ENCODE measurements around the gene IGFLR1. TPM values are rescaled to one million over a fixed set of nuclear protein-coding genes. Genes with fewer than 3 reads are reported as not detected.

The IGFLR1 gene
- total and polyA plus RNA-seq, 2 of the 4 experiments (the other 2 are of a cell fraction), result 0.72 to 2.7 TPM

GRCh38 chr19:35746087-35746462 is 3.8 kb upstream of the IGFLR1 start:
- Histone ChIP-seq H4K8ac (ENCODE audit: low read depth in 2 of 2, low read length in 2 of 2) (peak overlapping the region in 1 of 2 experiments; percentile 87; a peak in 1 of 4 replicates), H4K5ac (ENCODE audit: low read depth, low read length) (no peak overlapping the region), H2AK9ac (replicated peaks; ENCODE audit: low read depth, low read length, poor library complexity) (peak overlapping the region; percentile 98), H2BK120ac (ENCODE audit: low read depth, low read length) (no peak overlapping the region), H3K23ac (ENCODE audit: low read depth, low read length) (no peak overlapping the region), H3K4me1 (ENCODE audit: control insufficient read depth, insufficient read depth, low read length) (peaks cover 3% of the 10 kb centered on the region; the same call in 1 of the 2 replicates), H3K36me3 (ENCODE audit: control insufficient read depth, insufficient read depth, low read length) (no peaks in the 10 kb centered on the region), H3K14ac (replicated peaks; ENCODE audit: low read depth, low read length) (no peak overlapping the region; the same call in 1 of the 2 replicates), H2BK15ac (ENCODE audit: low read depth, low read length) (no peak overlapping the region), H3K9ac (ENCODE audit: low read depth, low read length) (peak overlapping the region; percentile 85), H2AK5ac (ENCODE audit: low read depth, low read length) (peak overlapping the region; percentile 78), H2AFZ (replicated peaks; ENCODE audit: low read length, poor library complexity) (peak overlapping the region; percentile 86), H4K20me1 (ENCODE audit: insufficient read depth, low read length) (no peaks in the 10 kb centered on the region), H4K91ac (ENCODE audit: insufficient read depth, low read depth, low read length) (no peak overlapping the region), H3K27me3 (ENCODE audit: control insufficient read depth, insufficient read depth, low read length) (no peaks in the 10 kb centered on the region), H3K79me1 (ENCODE audit: low read depth in 1 of 2, low read length in 2 of 2) (peaks cover 5 to 50% of the 10 kb centered on the region in 2 experiments; a peak in 3 of 4 replicates), H3K56ac (ENCODE audit: extremely low read depth, insufficient read depth, low read length) (peak overlapping the region; percentile 81; the same call in 1 of the 2 replicates), H3K9me1 (ENCODE audit: insufficient read depth, low read length) (peaks cover 7% of the 10 kb centered on the region; the same call in 1 of the 2 replicates), H3K27ac (ENCODE audit: insufficient read depth, low read length) (peak overlapping the region; percentile 69), H3K9me3 (ENCODE audit: control insufficient read depth, insufficient read depth, low read length) (no peaks in the 10 kb centered on the region), H3K4ac (ENCODE audit: low read depth, low read length) (peak overlapping the region; percentile 82; the same call in 1 of the 2 replicates), H2BK5ac (ENCODE audit: low read depth, low read length, poor library complexity, severe bottlenecking) (no peak overlapping the region), H3K18ac (ENCODE audit: low read depth, low read length) (no peak overlapping the region), H3K4me3 (ENCODE audit: insufficient read depth, low read depth, low read length) (peak overlapping the region; percentile 56), H2BK20ac (ENCODE audit: low read depth, low read length) (no peak overlapping the region), H3K4me2 (ENCODE audit: low read depth, low read length) (peak overlapping the region; percentile 81)
- POLR2A ChIA-PET (ENCODE audit: unreplicated experiment), result interaction anchor here (0.6 kb wide), 1 partner anchor 42 kb away, joined by 11 read pairs; no protein-coding TSS in a partner anchor
- no peak for DNase-seq
- WGBS, 2 experiments (ENCODE audit: extremely low coverage in 2 of 2, insufficient read length in 1 of 2), result 0% methylated on average over 2 of the region's 4 CpGs; no CpG with 5 or more reads in 1 of the 2 experiments
- CTCF ChIA-PET, result interaction anchor here (1.4 kb wide), 1 partner anchor 185 kb away, joined by 3 read pairs; no protein-coding TSS in a partner anchor
- no TSS peak for BruUV-seq (replicated peaks)
- TF ChIP-seq USF2 (IDR thresholded peaks at IDR 0.05; ENCODE audit: low read depth, low read length), result no peak
- dilution Hi-C loops (cut with HindIII; ENCODE audit: low sequenced_read_pairs, unreplicated experiment), result no loop called here
- intact Hi-C loops (cut with micrococcal nuclease), result no loop called here
- in situ Hi-C loops (cut with MboI; ENCODE audit: low sequenced_read_pairs), result no loop called here
- no peak for ATAC-seq (ENCODE audit: low read depth)
